NCI-H446 (cell line): Measurements from ENCODE around the gene NUAK1.
A peak's percentile ranks its signal among the peaks of the same experiment; 100 is the strongest.

Source experiments
- DNase-seq, 2 experiments: peaks; one replicate each; lab custom pipeline; 2025; lab: John Stamatoyannopoulos, UW

The NUAK1 gene

DNA sequence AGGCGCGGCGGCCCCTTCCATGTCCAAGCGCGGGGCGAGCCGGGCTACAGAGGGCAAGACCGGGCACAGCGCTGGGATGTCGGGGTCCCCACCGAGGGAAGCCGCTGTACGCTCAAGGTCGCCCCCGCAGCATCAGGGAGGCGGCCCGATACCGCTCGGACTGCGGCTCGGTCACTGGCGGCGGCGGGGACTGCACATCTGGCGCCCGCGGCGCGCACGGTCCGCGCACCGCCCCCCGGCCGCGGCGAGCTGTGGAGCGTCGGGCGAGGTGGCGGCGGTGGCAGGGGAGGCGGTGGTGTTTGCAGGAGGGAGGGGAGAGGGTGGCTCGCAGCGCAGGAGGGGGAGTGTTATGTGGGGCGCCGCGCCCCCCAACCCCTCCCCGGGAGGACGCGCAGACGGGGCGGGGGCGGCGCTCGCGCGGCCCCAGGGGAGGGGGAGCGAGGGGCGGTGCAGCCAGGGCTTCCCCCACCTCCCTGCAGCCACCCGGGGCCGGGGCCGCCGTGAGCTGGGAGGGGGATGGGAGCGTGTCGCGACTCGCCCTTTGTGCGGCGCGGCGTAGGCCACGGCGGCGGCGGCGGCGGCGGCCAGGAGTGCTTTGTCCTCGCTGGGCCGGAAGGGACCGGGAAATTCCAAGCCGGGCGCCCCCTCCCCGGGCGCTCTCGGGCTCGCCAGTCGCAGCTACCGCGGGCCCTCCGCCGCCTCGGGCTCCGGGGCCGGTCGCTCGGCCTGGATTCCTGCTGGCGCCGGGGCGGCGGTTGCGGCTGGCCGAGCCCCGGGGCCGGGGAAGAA is at the start of gene NUAK1:
Gene NUAK1 (minus strand): TSS at position 322 of the 789 bp plus-strand sequence. CDS start 301 bp downstream, at position 21.
- DNase-seq, result peak in 1 of 2 experiments; percentile 44

DNA sequence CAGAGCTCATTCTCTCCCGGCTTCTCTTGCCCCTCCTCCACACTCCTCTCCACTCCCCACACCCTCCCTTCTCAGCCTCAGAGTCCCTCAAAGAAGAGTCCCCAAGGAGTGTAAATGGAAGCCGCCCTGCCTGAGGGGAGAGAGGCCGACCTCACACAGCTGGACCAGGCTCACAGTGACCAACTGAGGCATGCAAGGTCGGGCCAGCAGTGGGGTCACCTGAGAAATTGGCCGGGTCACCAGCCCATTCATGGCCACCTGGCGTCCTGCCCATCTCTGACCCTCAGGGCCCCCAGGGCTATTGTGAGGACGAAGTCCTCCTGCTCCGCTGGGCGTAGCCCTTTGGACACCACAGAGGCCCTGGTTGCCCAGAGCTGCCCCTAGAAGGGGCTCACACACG is 49.5 kb upstream of the NUAK1 start:
- DNase-seq, result no peak

DNA sequence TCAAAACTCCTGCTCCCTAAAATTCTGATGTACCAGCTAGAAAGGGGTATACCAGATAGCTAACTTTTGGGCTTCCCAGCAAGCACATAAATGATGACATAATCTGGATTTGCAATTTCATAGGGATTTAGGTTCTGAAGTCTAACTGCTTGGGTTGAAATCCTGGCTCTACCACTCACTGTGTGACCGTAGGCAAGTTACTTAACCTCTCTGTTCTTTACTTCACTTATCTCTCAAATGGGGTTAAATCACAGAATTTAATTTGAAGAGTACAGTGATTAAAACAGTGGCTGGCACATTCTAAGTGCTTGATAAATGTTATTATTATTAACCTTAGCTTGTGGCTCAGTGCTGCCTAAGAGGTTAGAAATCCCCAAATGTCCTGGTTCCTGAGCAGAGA is 49.1 kb upstream of the NUAK1 start:
- DNase-seq, result no peak

DNA sequence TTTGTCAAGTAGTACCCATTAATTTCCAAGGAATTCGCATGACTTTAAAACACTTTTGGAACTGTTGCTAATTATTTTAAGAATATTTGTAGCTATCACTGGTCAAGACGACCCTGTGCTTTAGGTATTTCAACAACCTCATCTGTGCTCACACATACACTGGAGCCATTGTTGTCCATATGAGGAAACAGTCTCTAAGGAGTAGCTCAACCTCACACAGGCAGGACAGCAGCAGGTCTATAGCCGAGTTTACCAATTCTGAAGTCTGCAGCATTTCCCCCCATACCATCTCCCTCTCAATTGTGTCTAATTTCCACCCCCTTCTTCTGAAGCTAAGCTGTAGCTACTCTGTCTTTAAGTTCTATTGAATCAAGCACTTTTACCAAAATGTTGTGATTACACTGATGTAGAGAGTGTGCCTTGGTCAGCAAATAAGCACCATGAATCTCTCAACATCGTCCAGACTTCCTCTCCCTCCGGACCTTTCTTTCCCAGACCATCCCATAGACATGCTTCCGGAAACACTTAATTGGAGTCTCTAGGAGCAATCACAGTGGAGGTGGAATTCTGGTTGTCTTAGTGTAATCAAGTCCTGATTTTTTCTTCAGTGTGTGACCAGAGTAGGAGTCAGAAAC is 48.5 kb upstream of the NUAK1 start:
- no peak for DNase-seq

DNA sequence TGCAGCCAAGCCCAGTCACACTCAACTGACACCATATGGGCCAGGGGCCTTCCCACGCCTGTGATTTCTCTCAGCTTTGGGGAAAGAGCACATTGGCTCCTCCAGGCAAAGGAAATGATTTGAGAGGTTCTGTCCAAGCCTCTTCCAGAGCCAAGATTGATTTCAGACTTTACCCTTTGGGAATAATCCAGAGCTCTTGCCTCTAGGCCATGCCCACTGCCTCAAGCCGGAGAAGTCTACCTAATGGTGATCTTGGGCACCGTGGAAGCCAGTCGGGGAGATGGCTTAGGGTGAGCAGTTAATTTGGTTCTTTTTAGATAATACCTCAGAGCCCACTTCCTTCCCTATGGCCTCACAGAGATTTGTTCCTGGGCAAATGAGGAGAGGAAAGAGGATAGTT is 45.0 kb upstream of the NUAK1 start:
- no peak for DNase-seq

DNA sequence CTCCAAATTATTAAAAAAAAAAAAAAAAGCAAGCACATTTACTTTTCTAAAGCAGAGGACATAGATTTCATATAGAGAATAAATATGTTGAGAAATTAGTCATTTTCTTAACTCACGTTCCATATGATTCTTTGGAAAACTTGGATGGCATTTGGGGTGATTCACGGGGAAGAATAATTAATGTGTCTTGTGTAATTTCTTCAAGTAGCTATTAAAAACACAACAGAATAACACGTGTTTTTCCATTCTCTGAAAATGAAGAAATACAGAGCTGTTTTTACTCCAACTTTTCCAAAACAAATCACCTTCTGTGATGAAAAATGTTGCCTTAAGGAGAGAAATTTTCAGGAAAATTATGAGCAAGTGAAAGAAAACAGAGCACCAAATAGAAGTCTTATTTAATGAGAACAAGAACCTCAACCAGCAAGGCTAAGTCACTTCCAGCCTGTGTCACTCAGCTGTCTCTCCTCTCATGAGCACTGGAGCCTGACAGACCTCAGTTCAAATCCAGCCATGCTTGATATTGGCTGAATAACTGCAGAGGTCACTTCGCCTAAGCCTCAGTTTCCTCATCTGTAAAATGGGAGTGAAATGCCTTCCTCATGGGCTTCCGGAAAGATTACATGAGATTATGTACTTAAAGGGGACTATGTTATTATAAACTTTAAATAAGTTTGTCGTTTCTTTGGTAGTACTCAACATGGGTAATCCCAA is 42.8 kb upstream of the NUAK1 start:
- DNase-seq, result no peak

DNA sequence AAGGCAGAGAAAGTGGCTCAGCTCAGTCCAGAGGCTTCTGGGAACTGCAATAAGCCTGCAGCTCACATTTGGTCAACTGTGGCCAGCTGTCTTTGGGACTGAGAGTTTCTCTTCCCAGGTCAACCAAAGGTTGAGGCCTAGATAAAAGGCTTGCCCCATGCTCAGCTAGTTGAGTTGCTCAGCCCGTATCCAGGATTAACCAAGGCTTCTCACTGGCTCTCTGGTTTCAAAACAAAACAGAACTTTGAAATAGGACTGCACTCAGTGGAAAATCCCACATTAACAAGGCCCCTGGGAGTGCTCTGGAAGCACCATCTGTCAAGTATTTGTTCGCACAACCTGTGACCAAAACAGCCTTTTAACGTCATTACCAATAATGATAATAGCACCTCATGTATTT is 40.3 kb upstream of the NUAK1 start:
- DNase-seq, result peak; percentile 41 to 65

DNA sequence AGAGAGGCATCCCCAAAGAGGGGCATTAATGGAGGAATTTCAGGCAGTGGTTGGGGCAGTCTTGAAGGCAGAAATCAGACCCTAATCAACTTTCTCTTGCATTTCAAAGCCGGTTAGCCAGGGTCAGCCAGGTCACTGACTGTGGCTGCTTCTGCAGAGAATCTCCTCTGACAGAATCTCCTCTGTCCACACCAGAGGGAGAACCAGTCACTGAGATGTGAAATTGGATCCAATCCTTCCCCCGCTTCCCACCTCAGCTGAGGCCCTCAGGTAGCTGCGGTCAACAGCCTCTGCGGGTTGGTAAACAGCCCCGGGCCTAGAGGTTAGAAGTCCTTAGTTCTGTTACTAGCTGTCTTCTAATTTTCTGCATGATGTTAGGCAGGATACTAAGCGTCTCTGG is 39.8 kb upstream of the NUAK1 start:
- DNase-seq, result no peak

DNA sequence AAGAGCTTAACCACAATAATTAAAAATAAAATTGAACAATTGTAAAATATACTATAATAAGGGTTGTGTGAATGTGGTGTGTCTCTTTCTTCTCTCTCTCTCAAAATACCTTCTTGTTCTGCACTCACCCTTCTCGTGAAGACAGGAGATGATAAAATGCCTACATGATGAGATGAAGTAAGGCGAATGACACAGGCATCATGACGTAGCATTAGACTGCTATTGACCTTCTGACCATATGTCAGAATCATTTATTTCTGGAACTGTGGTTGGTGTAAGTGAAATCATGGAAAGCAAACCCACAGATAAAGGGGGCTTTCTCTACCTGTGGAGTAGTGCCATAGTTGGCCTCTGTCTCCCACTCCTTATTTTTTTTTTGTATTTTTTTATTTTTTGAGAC is 37.8 kb upstream of the NUAK1 start:
- DNase-seq, result no peak

DNA sequence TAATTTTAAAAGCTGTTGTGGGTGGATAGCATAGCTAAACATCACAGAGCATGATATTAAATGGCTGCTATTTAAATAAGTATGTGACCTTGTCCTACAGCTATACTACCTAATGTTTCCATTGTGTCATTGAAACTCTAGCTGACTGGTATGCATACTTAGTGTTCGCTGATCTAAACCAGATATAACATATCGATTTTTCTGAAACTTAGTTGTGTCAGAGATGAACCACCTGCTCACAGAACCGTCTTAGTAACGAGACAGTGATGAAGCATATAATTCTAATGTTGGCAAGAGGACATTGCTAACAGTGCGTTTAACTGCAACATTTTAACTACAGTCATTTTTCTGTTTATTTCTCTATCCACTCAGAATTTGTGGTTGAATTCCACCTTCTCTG is 36.1 kb upstream of the NUAK1 start:
- DNase-seq, result peak in 1 of 2 experiments; percentile 8

DNA sequence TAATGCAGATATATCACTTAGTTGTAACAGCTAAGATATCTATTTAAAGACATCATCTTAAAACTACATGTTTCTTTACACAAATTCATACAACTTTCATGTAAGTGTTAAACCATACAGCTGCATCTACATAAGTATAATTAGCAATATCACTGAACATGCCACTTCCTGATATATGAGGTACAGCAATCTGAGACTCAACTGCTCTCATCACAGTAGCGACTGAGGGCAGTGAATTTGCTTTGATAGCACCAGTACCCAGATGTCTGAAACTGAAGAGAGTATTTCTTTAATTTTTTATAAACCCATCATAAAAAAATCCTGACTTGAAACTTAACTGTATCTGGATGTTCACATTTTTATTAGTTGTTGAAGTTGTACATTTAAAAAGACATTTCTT is 34.7 kb upstream of the NUAK1 start:
- DNase-seq, result no peak

DNA sequence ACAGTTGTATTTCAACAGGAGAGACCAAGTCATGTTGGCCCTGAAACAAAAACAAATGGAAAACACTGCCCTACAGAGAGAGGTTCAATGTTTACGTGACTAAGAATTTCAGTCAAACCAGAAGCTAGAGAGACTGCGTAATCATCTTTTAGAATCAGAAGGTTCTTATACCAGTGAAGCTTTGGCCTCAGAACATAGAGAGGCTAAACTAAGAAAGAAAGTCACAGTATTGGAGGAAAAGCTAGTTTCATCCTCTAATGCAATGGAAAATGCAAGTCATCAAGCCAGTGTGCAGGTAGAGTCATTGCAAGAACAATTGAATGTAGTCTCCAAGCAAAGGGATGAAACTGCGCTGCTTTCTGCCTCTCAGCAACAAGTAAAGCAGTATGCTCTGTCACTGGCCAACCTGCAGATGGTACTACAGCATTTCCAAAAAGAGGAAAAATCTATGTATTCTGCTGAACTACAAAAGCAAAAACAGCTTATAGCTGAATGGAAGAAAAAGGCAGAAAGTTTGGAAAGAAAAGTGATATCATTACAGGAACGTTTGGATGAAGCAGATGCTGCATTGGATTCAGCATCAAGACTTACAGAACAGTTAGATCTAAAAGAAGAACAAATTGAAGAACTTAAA is 32.5 kb upstream of the NUAK1 start:
- DNase-seq, result no peak

DNA sequence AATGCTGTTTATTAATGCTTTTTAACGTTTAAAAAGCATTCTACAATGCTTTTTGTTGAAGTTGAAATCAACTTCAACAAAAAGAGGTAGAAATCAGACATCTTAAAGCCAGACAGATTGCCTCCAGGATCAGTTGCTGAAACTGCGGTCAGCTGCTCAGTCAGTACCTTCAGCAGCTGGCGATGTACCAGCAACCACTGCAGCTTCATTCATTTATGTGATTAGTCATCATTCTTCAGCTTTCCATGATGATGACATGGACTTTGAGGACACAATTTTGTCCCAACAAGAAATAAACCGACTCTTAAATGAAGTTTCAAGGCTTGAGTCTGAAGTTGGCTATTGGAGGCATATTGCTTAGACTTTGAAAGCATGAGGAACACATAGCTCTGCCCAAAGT is 31.5 kb upstream of the NUAK1 start:
- no peak for DNase-seq

DNA sequence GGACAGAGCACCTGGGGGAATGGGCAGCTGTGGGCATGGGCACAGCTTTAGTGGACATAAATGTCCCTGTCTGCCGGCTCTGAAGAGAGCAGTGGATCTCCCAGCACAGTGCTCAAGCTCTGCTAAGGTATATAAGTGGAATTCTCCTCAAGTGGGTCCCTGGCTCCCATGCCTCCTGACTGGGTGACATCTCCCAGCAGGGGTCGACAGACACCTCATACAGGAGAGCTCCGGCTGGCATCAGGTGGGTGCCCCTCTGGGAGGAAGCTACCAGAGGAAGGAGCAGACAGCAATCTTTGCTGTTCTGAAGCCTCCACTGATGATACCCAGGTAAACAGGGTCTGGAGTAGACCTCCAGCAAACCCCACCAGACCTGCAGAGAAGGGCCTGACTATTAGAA is 25.0 kb upstream of the NUAK1 start:
- no peak for DNase-seq

DNA sequence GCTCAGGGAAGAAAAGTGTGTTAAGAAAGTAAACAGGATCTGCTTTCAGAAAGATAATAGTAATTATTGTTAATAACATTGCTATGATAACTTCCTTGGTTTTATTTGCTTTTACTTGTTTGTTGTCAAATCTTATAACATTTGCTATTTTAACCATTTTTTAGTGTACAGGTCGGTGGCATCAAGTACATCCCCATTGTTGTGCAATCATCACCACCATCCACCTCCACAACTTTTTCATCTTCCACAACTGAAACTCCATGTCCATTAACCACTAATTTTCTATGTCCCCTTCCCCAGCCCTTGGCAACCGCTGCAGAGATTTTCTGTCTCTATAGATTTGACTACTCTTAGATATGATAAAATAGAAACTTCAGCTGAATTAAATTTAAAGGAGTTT is 22.7 kb upstream of the NUAK1 start:
- DNase-seq, result no peak

DNA sequence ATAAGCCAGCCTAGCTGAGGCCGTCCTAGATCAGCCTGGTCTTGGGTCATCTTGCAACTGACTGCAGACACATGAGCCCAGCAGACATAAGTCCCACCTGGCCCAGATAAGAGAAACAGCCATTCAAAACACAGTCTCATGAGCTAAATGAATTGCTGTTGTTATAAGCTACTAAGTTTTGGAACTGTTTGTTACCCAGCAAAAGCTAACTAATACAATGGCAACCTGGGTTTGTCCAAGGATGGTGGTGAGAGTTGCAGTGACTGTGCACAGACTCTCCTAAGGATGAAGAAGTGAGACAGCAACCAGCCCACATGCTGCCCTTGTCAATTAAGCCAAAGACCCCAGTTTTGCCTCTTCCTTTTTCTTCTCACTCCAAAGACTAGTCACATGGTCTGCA is 22.2 kb upstream of the NUAK1 start:
- no peak for DNase-seq

DNA sequence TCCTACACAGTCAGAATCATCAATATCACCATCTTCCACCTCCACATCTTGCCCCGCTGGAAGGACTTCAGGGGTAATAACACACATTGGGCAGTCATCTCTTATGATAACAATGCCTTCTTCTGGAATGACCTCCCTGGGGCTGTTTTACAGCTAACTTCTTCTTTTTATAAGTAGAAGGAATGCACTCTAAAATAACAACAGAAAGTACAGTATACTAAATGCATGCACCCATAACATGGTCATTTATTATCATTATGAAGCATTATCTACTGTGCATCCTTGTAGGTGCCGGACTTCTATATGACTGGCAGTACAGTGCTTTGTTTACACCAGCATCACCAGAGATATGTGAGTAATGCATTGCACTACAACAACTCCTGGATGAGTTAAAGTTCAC is 19.0 kb upstream of the NUAK1 start:
- no peak for DNase-seq

DNA sequence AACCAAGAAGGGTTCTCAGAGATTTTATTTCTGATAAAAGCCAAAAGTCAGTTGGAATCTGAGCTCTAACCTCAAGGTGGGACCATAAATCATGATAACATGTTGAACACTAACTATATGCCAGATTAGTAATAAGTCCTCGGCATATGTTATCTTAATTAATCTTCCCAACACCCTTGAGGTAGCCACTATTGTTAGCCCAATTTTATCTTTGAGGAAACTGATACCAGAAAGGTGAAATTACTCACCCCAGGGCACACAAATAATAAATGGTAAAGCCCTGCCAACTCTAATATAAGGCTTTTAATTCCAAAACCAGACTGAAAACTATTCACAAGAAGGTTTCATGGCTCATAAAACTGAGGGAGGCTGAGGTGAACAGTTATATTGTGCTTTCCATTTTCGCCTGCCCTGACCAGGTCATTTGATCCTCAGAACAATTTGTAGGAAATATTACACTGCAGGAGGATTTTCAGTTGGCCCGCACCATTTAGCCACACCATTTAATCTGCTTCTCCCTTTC is 16.1 kb upstream of the NUAK1 start:
- no peak for DNase-seq

DNA sequence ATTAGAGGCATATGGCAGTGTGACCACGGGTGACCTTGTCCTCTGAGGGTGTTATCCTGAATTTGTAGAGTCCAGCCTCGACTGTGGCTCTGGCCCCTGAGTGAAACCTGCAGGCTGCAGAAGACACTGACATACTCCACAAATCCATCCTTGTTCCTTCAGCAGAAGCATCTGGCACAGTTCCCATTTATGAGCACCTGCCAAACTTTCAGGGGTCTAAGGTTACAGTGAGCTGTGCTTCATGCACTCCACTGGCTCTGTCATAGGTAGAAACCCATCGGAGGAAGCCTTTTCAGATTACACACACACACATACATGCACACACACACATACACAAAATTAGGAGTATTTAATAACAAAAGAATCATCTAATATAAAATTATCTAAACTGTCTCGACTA is 13.6 kb upstream of the NUAK1 start:
- no peak for DNase-seq

DNA sequence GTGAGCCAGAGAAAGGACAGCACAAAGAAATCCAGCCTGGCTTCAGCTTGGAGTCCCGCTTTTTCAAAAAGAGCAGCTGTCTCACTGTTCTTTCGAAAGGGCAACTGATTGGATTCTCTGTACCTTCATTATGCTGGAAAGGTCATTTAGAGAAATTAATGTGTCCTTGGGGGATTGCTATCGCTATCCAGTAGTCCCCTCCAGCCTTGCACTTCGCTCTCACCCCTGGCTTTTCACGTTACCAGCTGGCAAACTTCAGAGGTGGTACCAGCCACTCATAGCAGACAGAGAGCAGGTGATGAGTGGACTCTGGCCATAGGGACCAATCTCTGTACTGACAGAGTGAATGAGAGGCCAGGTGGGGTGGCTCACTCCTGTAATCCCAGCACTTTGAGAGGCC is 11.8 kb upstream of the NUAK1 start:
- DNase-seq, result no peak

DNA sequence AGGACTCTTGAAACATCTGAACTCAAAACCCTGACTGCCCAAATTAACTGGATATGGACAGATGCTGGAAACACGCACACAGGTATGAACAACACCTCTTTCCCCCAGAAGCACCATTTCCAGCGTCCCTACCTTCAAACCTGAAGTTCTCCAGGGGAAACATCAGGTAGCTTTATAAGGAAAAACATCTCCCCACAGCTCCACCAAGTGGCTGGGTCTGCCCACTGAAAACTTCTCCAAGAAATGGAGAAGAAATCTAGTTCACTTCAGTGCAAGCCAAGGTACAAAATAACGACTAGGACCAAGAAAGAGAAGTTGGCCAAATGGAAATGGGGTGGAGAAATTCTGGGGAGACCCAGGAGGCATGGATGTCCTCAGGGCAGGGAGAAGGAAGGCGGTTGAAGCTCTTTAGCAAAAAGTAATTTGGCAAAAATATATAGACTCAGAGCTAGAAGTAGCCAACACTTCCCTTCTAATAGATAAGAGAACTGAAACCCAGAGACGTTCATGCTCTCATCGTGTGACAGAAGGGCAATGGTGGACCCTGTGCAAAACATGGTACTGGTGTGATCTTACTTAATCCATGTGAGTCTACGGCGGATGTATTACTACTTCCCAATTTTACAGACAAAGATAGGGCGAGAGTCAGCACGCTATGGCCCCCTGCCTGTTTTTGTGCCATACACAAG is 10.5 kb upstream of the NUAK1 start:
- no peak for DNase-seq

DNA sequence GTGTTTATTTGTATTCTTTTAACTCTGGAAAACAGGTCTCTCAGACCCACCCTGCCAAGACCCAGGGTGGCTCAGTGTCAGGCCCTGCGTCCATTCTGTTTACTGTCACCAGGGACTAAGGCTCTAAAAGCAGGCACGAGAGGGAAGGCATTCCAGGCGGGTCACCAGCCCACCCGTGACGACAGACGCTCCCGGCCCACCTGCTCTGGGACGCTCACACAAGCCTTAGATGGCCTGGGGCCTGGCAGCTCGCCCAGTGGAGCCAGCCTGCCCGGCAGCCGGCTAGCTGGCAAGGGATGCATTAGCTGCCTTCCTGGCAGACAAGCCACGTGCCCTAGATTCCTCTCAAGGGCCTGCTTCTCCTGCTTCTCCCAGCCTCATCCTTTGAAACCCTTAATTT is 9.2 kb upstream of the NUAK1 start:
- DNase-seq, result peak; percentile 81 to 92
